GM12878 (cell line): Measurements from ENCODE around the gene DENND4C. TPM values are rescaled to one million over a fixed set of nuclear protein-coding genes. Genes with fewer than 3 reads are reported as not detected.

ENCODE experiments used
- JUND ChIP-seq: IDR thresholded peaks from 2 replicates; pipeline ENCODE4 v1.6.1; 2012; ENCODE audit warnings: low read depth, mild to moderate bottlenecking, low read length, improper control_type of control experiment, moderate library complexity
- KDM1A ChIP-seq: fragments of 200-600 bp; sonication (generic); IDR thresholded peaks from 2 replicates; pipeline ENCODE4 v1.6.1; 2016; ENCODE audit warnings: borderline replicate concordance
- polyA plus RNA-seq, 11 experiments: library from polyadenylated mRNA; depleted of rRNA in 4 of 11; unstranded in 6 of 11; stranded (reverse) in 5 of 11; fragments of >200 nt; fragmentation: Nextera tagmentation in 4 of 11; fragmentation: Illumina TruSeq in 1 of 11; extraction: Ambion mirVana in 4 of 11; extraction: Trizol in 1 of 11; gene quantifications; 1 replicate in 1 of 11; 2 replicates in 10 of 11; pipeline versions ENCODE4 v1.2.1 to v1.2.3, GENCODE V29; 2011 to 2016; ENCODE audit warnings: inconsistent platforms in 2 of 11, missing spikeins in 2 of 11, low read depth in 1 of 11
- total RNA-seq, 4 experiments: library from RNA; depleted of rRNA in 3 of 4; stranded (reverse); fragments of >200 nt in 3 of 4; fragmentation: Illumina TruSeq in 1 of 4; extraction: Trizol in 1 of 4; gene quantifications; 2 replicates each; pipeline versions ENCODE4 v1.2.1 to v1.2.3, GENCODE V29; 2013 to 2021
- TF ChIP-seq, protein P1 (sequence below): fragments of 450-650 bp; IDR thresholded peaks from 2 replicates; pipeline ENCODE4 v1.6.1; 2017; ENCODE audit warnings: mild to moderate bottlenecking, moderate library complexity
- TF ChIP-seq, protein P2 (sequence below): fragments of 450-650 bp; formaldehyde crosslinking; IDR thresholded peaks from 2 replicates; pipeline ENCODE4 v1.5.0; 2022; ENCODE audit warnings: mild to moderate bottlenecking, missing genetic modification characterization

Gene DENND4C
- total and polyA plus RNA-seq, 10 of the 15 experiments (the other 5 are each of a cell fraction or from before 2014, with no cell fraction given): 8.2 to 49.3 (median 24.7) TPM

DNA sequence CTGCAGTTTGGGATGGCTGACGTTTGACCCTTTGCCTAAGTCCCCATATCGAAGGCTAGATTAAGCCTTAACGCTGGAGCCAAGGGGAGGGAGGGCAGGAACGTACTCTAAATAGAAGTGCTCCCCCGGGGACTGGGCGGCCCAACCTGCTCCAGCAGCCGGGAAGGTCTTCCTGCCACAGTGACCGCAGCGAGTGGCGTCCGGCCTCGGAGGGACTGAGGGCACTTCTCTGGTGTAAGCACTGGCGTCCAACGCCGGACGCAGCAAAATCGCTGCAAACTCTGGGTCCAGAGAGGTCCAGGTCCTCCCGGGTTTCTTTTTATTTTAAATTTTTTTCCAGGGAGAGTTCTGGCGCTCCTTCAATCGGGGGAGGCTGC, 177.8 kb downstream of the DENND4C start (continued):
- TF ChIP-seq, protein P1, sequence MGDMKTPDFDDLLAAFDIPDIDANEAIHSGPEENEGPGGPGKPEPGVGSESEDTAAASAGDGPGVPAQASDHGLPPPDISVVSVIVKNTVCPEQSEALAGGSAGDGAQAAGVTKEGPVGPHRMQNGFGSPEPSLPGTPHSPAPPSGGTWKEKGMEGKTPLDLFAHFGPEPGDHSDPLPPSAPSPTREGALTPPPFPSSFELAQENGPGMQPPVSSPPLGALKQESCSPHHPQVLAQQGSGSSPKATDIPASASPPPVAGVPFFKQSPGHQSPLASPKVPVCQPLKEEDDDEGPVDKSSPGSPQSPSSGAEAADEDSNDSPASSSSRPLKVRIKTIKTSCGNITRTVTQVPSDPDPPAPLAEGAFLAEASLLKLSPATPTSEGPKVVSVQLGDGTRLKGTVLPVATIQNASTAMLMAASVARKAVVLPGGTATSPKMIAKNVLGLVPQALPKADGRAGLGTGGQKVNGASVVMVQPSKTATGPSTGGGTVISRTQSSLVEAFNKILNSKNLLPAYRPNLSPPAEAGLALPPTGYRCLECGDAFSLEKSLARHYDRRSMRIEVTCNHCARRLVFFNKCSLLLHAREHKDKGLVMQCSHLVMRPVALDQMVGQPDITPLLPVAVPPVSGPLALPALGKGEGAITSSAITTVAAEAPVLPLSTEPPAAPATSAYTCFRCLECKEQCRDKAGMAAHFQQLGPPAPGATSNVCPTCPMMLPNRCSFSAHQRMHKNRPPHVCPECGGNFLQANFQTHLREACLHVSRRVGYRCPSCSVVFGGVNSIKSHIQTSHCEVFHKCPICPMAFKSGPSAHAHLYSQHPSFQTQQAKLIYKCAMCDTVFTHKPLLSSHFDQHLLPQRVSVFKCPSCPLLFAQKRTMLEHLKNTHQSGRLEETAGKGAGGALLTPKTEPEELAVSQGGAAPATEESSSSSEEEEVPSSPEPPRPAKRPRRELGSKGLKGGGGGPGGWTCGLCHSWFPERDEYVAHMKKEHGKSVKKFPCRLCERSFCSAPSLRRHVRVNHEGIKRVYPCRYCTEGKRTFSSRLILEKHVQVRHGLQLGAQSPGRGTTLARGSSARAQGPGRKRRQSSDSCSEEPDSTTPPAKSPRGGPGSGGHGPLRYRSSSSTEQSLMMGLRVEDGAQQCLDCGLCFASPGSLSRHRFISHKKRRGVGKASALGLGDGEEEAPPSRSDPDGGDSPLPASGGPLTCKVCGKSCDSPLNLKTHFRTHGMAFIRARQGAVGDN: no peak
- TF ChIP-seq JUND: no peak
- TF ChIP-seq KDM1A: no peak
- TF ChIP-seq, protein P2, sequence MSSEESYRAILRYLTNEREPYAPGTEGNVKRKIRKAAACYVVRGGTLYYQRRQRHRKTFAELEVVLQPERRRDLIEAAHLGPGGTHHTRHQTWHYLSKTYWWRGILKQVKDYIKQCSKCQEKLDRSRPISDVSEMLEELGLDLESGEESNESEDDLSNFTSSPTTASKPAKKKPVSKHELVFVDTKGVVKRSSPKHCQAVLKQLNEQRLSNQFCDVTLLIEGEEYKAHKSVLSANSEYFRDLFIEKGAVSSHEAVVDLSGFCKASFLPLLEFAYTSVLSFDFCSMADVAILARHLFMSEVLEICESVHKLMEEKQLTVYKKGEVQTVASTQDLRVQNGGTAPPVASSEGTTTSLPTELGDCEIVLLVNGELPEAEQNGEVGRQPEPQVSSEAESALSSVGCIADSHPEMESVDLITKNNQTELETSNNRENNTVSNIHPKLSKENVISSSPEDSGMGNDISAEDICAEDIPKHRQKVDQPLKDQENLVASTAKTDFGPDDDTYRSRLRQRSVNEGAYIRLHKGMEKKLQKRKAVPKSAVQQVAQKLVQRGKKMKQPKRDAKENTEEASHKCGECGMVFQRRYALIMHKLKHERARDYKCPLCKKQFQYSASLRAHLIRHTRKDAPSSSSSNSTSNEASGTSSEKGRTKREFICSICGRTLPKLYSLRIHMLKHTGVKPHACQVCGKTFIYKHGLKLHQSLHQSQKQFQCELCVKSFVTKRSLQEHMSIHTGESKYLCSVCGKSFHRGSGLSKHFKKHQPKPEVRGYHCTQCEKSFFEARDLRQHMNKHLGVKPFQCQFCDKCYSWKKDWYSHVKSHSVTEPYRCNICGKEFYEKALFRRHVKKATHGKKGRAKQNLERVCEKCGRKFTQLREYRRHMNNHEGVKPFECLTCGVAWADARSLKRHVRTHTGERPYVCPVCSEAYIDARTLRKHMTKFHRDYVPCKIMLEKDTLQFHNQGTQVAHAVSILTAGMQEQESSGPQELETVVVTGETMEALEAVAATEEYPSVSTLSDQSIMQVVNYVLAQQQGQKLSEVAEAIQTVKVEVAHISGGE (CRISPR knock-in tag): no peak
